HCT116 (cell line): ENCODE data around the gene HS6ST3. TPM values are rescaled to one million over a fixed set of nuclear protein-coding genes. Genes with fewer than 3 reads are reported as not detected.

ENCODE experiments used
- ATAC-seq: fragments of 200-7000 bp; cut with Tn5 transposase; 2 replicates; pipeline ENCODE4 v1.9.1; 2020; ENCODE audit warnings: mild to moderate bottlenecking, moderate library complexity
- BruUV-seq: library from RNA; stranded (reverse); fragments of 400-500 nt; replicated peaks from 2 replicates; lab custom pipeline; 2021; lab: Mats Ljungman, UMichigan
- CTCF ChIA-PET: fragments of 300-600 bp; sonication (Branson Sonifier 250); formaldehyde crosslinking; loops from one replicate; lab custom pipeline; 2021; ENCODE audit warnings: antibody characterized with exemption; lab: Charles Lee
- POLR2A ChIA-PET: fragments of 300-600, 350-600 bp; sonication (Branson Sonifier 250); formaldehyde crosslinking; loops from one replicate; lab custom pipeline; 2021; ENCODE audit warnings: antibody characterized with exemption; lab: Charles Lee
- RAD21 ChIA-PET, 2 experiments: fragments of 300-600 bp; sonication (Branson Sonifier 250); formaldehyde crosslinking; loops; one replicate each; lab custom pipeline; 2023; ENCODE audit warnings: low total read pairs in 2 of 2; ENCODE audit not compliant: uncharacterized antibody in 2 of 2, unreplicated experiment in 2 of 2, low non-redundant PET in 1 of 2; lab: Charles Lee
- DNase-seq: peaks from one replicate; pipeline ENCODE4 v3.0.0-alpha.2; 2010; ENCODE audit warnings: low read depth, low spot score
- H2AFZ ChIP-seq: fragments of 200-600 bp; shearing (Covaris generic), sonication (generic); 2 replicates; pipeline ENCODE4 v1.6.1; 2017; ENCODE audit warnings: low read depth, mixed run types, mixed read lengths, antibody characterized with exemption, low read length; ENCODE audit not compliant: poor library complexity, severe bottlenecking
- H3K27ac ChIP-seq: 2 replicates; pipeline ENCODE4 v1.5.1; 2012; ENCODE audit warnings: low read depth, low read length
- H3K27me3 ChIP-seq: fragments of 200-600 bp; sonication (generic); 2 replicates; pipeline ENCODE4 v1.6.1; 2016; ENCODE audit warnings: mixed run types, low read length, mixed read lengths; ENCODE audit not compliant: insufficient read depth
- H3K36me3 ChIP-seq, 2 experiments: fragments of 200-500 bp in 1 of 2; fragments of 200-600 bp in 1 of 2; sonication (Bioruptor generic) in 1 of 2; sonication (generic) in 1 of 2; 2 replicates each; pipeline versions ENCODE4 v1.5.1 to v1.6.1; 2014 to 2016; ENCODE audit warnings: low read length in 2 of 2, inconsistent platforms in 1 of 2, mixed read lengths in 1 of 2, mixed run types in 1 of 2; ENCODE audit not compliant: insufficient read depth in 2 of 2, control insufficient read depth in 1 of 2
- H3K4me1 ChIP-seq, 2 experiments: fragments of 200-600 bp in 1 of 2; sonication (generic) in 1 of 2; 2 replicates each; pipeline versions ENCODE4 v1.5.1 to v1.6.1; 2012 to 2017; ENCODE audit warnings: low read length in 2 of 2, inconsistent platforms in 1 of 2, mild to moderate bottlenecking in 1 of 2, mixed read lengths in 1 of 2, mixed run types in 1 of 2, moderate library complexity in 1 of 2; ENCODE audit not compliant: insufficient read depth in 2 of 2, control insufficient read depth in 1 of 2
- H3K4me2 ChIP-seq: fragments of 200-600 bp; sonication (generic); 2 replicates; pipeline ENCODE4 v1.6.1; 2017; ENCODE audit warnings: mixed run types, low read length, mixed read lengths
- H3K4me3 ChIP-seq, 2 experiments: fragments of 200-600 bp in 1 of 2; sonication (generic) in 1 of 2; replicated peaks in 1 of 2; 2 replicates each; pipeline ENCODE4 v1.5.1; 2011 to 2016; ENCODE audit warnings: low read length in 2 of 2, control low read depth in 1 of 2, low read depth in 1 of 2, mild to moderate bottlenecking in 1 of 2, mixed read lengths in 1 of 2, mixed run types in 1 of 2
- H3K79me2 ChIP-seq: fragments of 200-600 bp; sonication (generic); 2 replicates; pipeline ENCODE4 v1.6.1; 2017; ENCODE audit warnings: mild to moderate bottlenecking, mixed run types, low read length, moderate library complexity, mixed read lengths; ENCODE audit not compliant: insufficient read depth
- H3K9ac ChIP-seq: fragments of 200-600 bp; sonication (generic); 2 replicates; pipeline ENCODE4 v1.6.1; 2016; ENCODE audit warnings: low read length, mixed read lengths
- H3K9me2 ChIP-seq: fragments of 200-600 bp; sonication (generic), shearing (Covaris generic); 2 replicates; pipeline ENCODE4 v1.6.1; 2017; ENCODE audit warnings: mixed run types, mild to moderate bottlenecking, moderate library complexity; ENCODE audit not compliant: insufficient read depth
- H3K9me3 ChIP-seq, 2 experiments: fragments of 200-500 bp in 1 of 2; fragments of 200-600 bp in 1 of 2; sonication (Bioruptor generic) in 1 of 2; sonication (generic) in 1 of 2; 2 replicates each; pipeline ENCODE4 v1.6.1; 2014 to 2017; ENCODE audit warnings: low read length in 2 of 2, mixed read lengths in 2 of 2, inconsistent platforms in 1 of 2, low read depth in 1 of 2, mild to moderate bottlenecking in 1 of 2, mixed run types in 1 of 2, moderate library complexity in 1 of 2; ENCODE audit not compliant: control insufficient read depth in 1 of 2, insufficient read depth in 1 of 2
- H4K20me1 ChIP-seq: fragments of 200-600 bp; sonication (generic), shearing (Covaris generic); 2 replicates; pipeline ENCODE4 v1.6.1; 2017; ENCODE audit warnings: mixed run types, mild to moderate bottlenecking, moderate library complexity; ENCODE audit not compliant: insufficient read depth
- CBX3 ChIP-seq: IDR thresholded peaks from 2 replicates; pipeline ENCODE4 v1.6.1; 2012; ENCODE audit warnings: low read depth
- CEBPB ChIP-seq: IDR thresholded peaks from 2 replicates; pipeline ENCODE4 v1.6.1; 2012; ENCODE audit warnings: low read depth
- EGR1 ChIP-seq: IDR thresholded peaks from 2 replicates; pipeline ENCODE4 v1.6.1; 2012; ENCODE audit warnings: low read depth
- ELF1 ChIP-seq: IDR thresholded peaks from 2 replicates; pipeline ENCODE4 v1.6.1; 2012; ENCODE audit warnings: low read depth, borderline replicate concordance
- EZH2 ChIP-seq: fragments of 200-600 bp; sonication (generic); IDR thresholded peaks from 2 replicates; pipeline ENCODE4 v1.6.1; 2017; ENCODE audit warnings: antibody characterized with exemption, mixed run types
- EZH2phosphoT487 ChIP-seq: fragments of 200-600 bp; IDR thresholded peaks from 2 replicates; pipeline ENCODE4 v1.6.1; 2018; ENCODE audit warnings: antibody characterized with exemption, borderline replicate concordance
- FOSL1 ChIP-seq: IDR thresholded peaks from 2 replicates; pipeline ENCODE4 v1.6.1; 2012; ENCODE audit warnings: low read depth
- MAX ChIP-seq: IDR thresholded peaks from 2 replicates; pipeline ENCODE4 v1.6.1; 2012
- POLR2A ChIP-seq: IDR thresholded peaks from 2 replicates; pipeline ENCODE4 v1.7.0; 2011; ENCODE audit warnings: borderline replicate concordance; ENCODE audit not compliant: insufficient read depth, insufficient read length; ENCODE audit errors: extremely low read depth
- RAD21 ChIP-seq: IDR thresholded peaks from 2 replicates; pipeline ENCODE4 v1.6.1; 2012; ENCODE audit warnings: low read depth, mild to moderate bottlenecking
- REST ChIP-seq: IDR thresholded peaks from 2 replicates; pipeline ENCODE4 v1.6.1; 2012; ENCODE audit warnings: low read depth
- SIN3A ChIP-seq: IDR thresholded peaks from 2 replicates; pipeline ENCODE4 v1.6.1; 2012; ENCODE audit warnings: low read depth
- SP1 ChIP-seq: IDR thresholded peaks from 2 replicates; pipeline ENCODE4 v1.6.1; 2012; ENCODE audit warnings: low read depth
- SRF ChIP-seq: IDR thresholded peaks from 2 replicates; pipeline ENCODE4 v1.6.1; 2012; ENCODE audit warnings: low read depth
- TCF7L2 ChIP-seq: IDR thresholded peaks from 2 replicates; pipeline ENCODE4 v1.7.0; 2011; ENCODE audit warnings: borderline replicate concordance, inconsistent platforms; ENCODE audit not compliant: insufficient read depth, insufficient read length; ENCODE audit errors: extremely low read depth
- YY1 ChIP-seq: IDR thresholded peaks from 2 replicates; pipeline ENCODE4 v1.6.1; 2011; ENCODE audit warnings: low read length, low read depth, moderate library complexity, mild to moderate bottlenecking; ENCODE audit not compliant: insufficient replicate concordance; ENCODE audit errors: extremely low read depth
- ZBTB33 ChIP-seq: IDR thresholded peaks from 2 replicates; pipeline ENCODE4 v1.6.1; 2011; ENCODE audit warnings: mild to moderate bottlenecking, low read length, moderate library complexity; ENCODE audit not compliant: insufficient replicate concordance; ENCODE audit errors: extremely low read depth
- ZNF274 ChIP-seq: fragments of 200-500 bp; sonication (Bioruptor generic); IDR thresholded peaks from 2 replicates; pipeline ENCODE4 v1.6.1; 2014; ENCODE audit warnings: mild to moderate bottlenecking, low read depth, low read length, inconsistent platforms
- intact Hi-C: fragments of 100-400 bp; cut with micrococcal nuclease; formaldehyde crosslinking; loops from 2 replicates; pipeline ENCODE4 v1.10.0; 2022
- total RNA-seq: library from RNA; stranded (reverse); gene quantifications from one replicate; pipeline ENCODE4 v1.2.1, GENCODE V29; 2021; ENCODE audit not compliant: unreplicated experiment
- TF ChIP-seq, protein P1 (sequence below), 3 experiments: fragments of 200-600 bp in 1 of 3; sonication (generic) in 1 of 3; IDR thresholded peaks in 2 of 3; conservative IDR thresholded peaks in 1 of 3; 2 replicates each; pipeline ENCODE4 v1.5.1; 2012 to 2017; ENCODE audit warnings: low read depth in 2 of 3, low read length in 2 of 3, antibody characterized with exemption in 1 of 3, borderline replicate concordance in 1 of 3, control low read depth in 1 of 3, mild to moderate bottlenecking in 1 of 3, mixed read lengths in 1 of 3, mixed run types in 1 of 3, moderate library complexity in 1 of 3; ENCODE audit not compliant: insufficient read depth in 1 of 3

The HS6ST3 gene
- total RNA-seq, 1 experiment from 2014 or later = 0.10 TPM

DNA sequence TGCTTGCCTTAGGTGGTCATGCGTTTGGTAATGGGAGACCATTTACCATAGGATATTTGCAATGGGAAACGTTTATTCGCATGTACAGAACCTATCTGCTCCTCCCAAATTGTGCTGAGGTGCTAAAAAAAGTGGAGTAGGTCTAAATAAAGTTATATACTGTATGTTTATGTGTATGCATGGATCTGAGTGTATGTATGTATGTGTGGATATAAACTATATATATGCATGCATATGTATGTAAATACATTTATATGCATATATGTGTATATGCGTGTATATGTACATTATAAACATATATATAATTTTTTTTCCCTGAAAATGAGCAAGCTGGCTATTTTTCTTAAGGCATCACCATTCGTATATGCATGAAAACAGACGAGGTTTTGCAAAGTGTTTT, 95.9 kb downstream of the HS6ST3 start:
- Histone ChIP-seq H3K9me2 (no peaks in the 10 kb centered on the region), H3K9me3 (no peaks in the 10 kb centered on the region), H4K20me1 (no peaks in the 10 kb centered on the region), H3K4me1 (no peaks in the 10 kb centered on the region), H3K79me2 (no peaks in the 10 kb centered on the region), H3K27me3 (peaks cover 9% of the 10 kb centered on the region; the same call in 1 of the 2 replicates), H3K27ac (no peak overlapping the region), H3K4me2 (no peak overlapping the region), H3K36me3 (no peaks in the 10 kb centered on the region), H2AFZ (no peak overlapping the region), H3K9ac (no peak overlapping the region), H3K4me3 (no peak overlapping the region)
- ATAC-seq (no peak), DNase-seq (no peak)
- intact Hi-C loops = no loop called here
- ChIA-PET CTCF (no interaction called here), POLR2A (no interaction called here), RAD21 (no interaction called here)
- TF ChIP-seq SRF (no peak), ZNF274 (no peak), ELF1 (no peak), CBX3 (no peak), SP1 (no peak), TCF7L2 (no peak), RAD21 (no peak), FOSL1 (no peak), EZH2phosphoT487 (no peak), SIN3A (no peak), MAX (no peak), ZBTB33 (no peak), EGR1 (no peak), REST (no peak), YY1 (no peak), CEBPB (no peak), EZH2 (no peak), POLR2A (no peak)
- TF ChIP-seq, protein P1, sequence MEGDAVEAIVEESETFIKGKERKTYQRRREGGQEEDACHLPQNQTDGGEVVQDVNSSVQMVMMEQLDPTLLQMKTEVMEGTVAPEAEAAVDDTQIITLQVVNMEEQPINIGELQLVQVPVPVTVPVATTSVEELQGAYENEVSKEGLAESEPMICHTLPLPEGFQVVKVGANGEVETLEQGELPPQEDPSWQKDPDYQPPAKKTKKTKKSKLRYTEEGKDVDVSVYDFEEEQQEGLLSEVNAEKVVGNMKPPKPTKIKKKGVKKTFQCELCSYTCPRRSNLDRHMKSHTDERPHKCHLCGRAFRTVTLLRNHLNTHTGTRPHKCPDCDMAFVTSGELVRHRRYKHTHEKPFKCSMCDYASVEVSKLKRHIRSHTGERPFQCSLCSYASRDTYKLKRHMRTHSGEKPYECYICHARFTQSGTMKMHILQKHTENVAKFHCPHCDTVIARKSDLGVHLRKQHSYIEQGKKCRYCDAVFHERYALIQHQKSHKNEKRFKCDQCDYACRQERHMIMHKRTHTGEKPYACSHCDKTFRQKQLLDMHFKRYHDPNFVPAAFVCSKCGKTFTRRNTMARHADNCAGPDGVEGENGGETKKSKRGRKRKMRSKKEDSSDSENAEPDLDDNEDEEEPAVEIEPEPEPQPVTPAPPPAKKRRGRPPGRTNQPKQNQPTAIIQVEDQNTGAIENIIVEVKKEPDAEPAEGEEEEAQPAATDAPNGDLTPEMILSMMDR (IDR thresholded peaks at IDR 0.05 in 2 of 3, conservative IDR thresholded peaks at IDR 0.05 in 1 of 3; ENCODE audit: borderline replicate concordance in 1 of 3, insufficient read depth in 1 of 3, low read depth in 2 of 3, low read length in 2 of 3) = no peak
- no TSS peak for BruUV-seq
